GM12801 (cell line): ENCODE results near the gene NEK7.

Experiments used
- TF ChIP-seq, protein P1 (sequence below): IDR thresholded peaks from one replicate; pipeline ENCODE4 v1.5.1; 2011; ENCODE audit warnings: control low read depth; ENCODE audit not compliant: insufficient read length; ENCODE audit errors: extremely low read depth

NEK7 gene

DNA sequence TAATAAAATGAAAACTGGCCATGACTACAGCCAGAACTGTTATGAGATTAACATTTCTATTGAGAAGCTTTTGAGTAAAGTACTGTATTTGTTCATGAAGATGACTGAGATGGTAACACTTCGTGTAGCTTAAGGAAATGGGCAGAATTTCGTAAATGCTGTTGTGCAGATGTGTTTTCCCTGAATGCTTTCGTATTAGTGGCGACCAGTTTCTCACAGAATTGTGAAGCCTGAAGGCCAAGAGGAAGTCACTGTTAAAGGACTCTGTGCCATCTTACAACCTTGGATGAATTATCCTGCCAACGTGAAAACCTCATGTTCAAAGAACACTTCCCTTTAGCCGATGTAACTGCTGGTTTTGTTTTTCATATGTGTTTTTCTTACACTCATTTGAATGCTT, 164.0 kb downstream of the NEK7 start:
- TF ChIP-seq, protein P1, sequence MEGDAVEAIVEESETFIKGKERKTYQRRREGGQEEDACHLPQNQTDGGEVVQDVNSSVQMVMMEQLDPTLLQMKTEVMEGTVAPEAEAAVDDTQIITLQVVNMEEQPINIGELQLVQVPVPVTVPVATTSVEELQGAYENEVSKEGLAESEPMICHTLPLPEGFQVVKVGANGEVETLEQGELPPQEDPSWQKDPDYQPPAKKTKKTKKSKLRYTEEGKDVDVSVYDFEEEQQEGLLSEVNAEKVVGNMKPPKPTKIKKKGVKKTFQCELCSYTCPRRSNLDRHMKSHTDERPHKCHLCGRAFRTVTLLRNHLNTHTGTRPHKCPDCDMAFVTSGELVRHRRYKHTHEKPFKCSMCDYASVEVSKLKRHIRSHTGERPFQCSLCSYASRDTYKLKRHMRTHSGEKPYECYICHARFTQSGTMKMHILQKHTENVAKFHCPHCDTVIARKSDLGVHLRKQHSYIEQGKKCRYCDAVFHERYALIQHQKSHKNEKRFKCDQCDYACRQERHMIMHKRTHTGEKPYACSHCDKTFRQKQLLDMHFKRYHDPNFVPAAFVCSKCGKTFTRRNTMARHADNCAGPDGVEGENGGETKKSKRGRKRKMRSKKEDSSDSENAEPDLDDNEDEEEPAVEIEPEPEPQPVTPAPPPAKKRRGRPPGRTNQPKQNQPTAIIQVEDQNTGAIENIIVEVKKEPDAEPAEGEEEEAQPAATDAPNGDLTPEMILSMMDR = no peak

DNA sequence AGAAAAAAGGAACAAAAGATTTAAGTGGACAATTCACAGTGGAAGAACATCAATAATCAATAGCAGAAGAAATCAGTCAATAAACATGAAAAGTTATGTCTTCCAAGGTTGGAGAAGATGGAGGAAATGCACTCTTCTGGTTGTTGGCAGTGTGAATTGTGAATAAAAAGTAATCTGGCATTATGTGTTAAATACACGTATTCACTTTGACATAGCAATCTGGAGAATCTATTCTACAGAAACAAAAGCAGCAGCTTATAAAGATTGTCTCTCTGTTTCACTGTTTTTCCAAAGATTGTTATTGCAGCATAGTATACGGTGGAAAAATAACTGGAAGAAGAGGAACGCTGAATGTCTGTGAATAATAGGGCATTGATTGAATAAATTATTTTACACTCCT, 169.4 kb downstream of the NEK7 start:
- TF ChIP-seq, protein P1 = no peak

DNA sequence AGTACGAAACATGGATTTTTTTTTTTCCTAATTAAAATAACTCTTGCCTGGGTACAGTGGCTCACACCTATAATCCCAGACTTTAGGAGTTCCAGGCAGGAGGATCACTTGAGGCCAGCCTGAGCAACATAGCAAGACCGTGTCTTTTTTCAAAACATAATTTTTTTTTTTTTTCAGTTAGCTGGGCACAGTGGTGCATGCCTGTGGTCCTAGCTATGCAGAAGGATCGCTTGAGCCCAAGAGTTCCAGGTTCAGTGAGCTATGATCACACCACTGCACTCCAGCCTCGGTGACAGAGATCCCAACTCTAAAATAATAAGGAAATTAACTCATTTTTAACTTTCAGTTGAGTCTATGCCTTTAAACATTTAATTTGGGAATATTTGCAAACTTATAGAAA, 170.1 kb downstream of the NEK7 start:
- TF ChIP-seq, protein P1 = no peak

DNA sequence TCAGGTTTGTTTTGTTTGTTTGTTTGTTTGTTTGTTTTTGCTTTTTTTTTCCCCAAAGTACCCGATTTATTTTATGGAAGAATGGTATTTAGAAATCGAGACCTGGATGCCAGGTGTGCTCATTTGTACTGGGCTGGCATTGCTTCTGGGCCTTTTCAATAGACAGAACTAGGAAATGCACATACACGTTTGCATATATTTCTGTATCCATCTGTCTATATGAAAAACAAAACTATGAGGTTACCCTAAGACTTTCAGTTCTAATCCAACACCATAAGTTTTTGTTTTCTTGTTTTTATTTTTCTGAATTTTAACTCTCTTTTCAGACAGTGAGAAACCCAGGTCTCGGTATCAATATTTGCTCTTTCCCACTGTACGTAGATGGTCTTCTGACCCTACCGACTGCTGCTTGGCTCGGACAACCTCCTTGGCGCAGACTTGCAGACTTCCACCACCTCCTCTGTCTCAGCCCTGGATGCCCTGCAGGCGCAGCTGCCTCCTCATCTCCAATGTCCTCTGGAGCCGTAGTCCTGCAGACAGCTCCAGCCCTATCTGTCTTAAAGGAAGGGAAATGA, 171.7 kb downstream of the NEK7 start:
- TF ChIP-seq, protein P1 = no peak

DNA sequence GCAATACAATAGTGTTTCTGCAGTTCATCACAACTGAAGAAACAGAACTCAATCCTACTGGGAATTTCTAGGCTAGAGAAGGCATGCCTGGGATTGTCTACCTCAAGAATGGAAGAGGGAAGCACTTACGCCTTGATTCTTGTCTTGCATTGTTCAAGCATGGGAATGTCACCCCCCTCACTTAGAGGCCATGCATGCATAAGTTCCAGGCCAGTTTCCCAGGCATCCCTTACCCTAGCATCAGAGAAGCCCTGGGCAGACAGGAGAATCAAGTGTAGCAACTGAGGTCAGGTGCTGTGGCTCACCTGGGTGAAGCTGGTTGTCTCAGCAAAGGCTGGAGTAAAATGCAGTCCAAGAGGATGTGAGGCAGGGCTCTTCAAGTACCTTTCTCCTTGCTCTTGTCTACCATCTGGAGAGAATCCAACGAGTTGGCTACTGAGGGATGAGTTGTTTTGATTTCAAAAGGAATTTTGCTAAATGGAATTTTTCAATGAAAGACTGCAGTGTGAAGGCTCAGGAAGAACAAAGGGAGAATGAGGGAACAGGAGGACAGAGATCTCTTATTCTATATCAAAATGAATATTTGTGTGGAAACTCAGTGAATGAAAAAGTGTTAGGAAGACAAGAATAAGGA, 174.3 kb downstream of the NEK7 start:
- TF ChIP-seq, protein P1 = no peak

DNA sequence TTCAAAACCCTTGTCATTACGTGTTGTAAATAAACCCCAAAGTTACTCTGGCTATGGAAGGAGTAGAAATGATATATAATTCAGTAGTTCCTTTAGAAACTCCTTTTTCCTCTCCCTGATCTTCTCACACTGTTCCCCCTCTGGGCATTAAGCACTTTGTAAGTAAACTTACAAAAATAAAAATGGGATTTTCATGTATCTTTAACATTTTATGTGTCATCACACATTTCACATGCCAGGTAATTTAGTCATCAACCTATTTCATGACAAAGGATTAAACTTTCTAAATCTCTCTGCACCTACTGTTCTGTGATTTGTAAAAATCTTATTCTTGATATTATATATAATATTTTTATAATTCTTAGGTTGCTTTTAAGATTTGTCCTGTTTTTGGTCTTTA, 176.9 kb downstream of the NEK7 start:
- TF ChIP-seq, protein P1 = no peak

DNA sequence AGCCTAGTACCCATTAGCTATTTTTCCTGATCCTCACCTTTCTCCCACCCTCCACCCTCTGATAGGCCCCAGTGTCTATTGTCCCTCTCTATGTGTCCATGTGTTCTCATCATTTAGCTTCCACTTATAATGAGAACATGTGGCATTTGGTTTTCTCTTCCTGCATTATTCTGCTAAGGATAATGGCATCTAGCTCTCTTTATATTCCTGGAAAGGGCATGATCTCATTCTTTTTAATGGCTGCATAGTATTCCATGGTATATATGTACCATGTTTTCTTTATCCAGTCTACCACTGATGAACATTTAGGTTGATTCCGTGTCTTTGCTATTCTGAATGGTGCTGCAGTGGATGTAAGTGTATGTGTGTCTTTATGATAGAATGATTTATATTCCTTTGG, 178.9 kb downstream of the NEK7 start:
- TF ChIP-seq, protein P1 = no peak

DNA sequence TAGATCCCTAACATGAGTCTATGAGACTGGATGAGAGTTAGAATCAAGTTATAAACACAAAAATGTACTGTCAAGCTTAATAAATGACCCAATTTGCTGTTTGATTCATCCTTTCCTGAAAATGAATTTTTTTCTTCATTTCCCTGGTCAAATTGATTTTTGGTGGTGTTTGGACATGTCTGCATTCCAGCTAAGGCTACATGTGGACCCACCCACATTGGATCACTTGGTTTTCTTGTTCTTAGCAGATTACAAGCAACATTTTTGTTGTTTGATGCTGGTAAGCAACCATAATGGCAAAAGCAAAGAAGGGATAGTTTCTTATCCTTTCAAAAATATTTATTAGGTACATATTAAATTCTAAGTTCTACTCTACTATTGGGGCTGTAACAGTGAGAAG, 181.1 kb downstream of the NEK7 start:
- TF ChIP-seq, protein P1 = no peak
